Uterus (tissue), 2 donors: ENCODE results near the gene UBE2D3.

Experiments
- CTCF ChIP-seq, 4 experiments: fragments of 200-600 bp in 2 of 4; fragments of 450-650 bp in 2 of 4; sonication (generic) in 2 of 4; IDR thresholded peaks; one replicate each; pipeline ENCODE4 v1.5.1; 2016 to 2019; ENCODE audit warnings: antibody characterized with exemption in 4 of 4, mild to moderate bottlenecking in 2 of 4, moderate library complexity in 1 of 4
- POLR2A ChIP-seq, 2 donors: fragments of 450-650 bp; IDR thresholded peaks; one replicate each; pipeline ENCODE4 v1.6.1; 2016; ENCODE audit warnings: antibody characterized with exemption in 2 of 2, mild to moderate bottlenecking in 1 of 2, moderate library complexity in 1 of 2

DNA sequence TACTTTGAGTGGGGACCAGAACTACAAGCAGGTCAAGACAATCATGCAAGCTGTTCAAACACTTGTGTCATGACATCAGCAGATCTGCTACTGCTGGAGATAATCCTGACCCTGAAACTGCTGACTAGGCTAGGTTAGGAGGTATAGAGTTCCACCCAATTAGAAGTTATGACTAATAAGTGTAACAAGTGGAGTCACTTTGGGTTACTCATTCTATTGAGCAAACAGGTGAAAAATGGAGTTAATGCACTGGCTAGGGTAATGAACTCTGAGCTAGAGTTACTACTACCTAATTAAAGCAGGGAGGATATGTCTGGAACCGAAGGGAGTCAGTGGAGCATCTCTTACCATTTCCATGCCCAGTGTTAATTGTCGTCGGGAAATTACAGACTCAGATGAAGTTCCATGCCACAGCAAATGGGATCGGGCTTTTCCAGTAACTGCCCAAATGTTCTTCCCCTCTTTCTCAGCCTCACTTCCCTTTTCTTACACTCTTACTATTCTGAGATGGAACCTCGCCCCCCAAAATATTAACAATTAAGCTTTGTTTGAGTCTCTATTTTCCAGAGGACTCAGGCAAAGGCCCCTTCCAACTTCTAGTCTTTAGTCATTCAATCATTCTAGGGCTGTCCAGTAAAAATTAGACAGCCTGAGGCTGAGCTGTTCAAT lies 46.7 kb downstream of the UBE2D3 start:
- TF ChIP-seq CTCF (IDR thresholded peaks at IDR 0.05) (no peak), POLR2A (IDR thresholded peaks at IDR 0.05) (no peak)
